K562 (cell line): ENCODE data around the gene TESK1. TPM values are rescaled to one million over a fixed set of nuclear protein-coding genes. Genes with fewer than 3 reads are reported as not detected.

Experiments
- E2F3 ChIP-seq: fragments of 250-450 bp; sonication (Bioruptor Pico); IDR thresholded peaks from 2 replicates; pipeline ENCODE4 v1.4.0; 2020; ENCODE audit warnings: mild to moderate bottlenecking
- ELF1 ChIP-seq: fragments of 200-800 bp; sonication (Bioruptor generic); IDR thresholded peaks from 2 replicates; pipeline ENCODE4 v1.6.1; 2016; ENCODE audit warnings: missing genetic modification characterization, missing compliant biosample characterization
- HLTF ChIP-seq: fragments of 450-650 bp; IDR thresholded peaks from 2 replicates; pipeline ENCODE4 v1.6.1; 2016
- MBD2 ChIP-seq: sonication (generic); IDR thresholded peaks from 2 replicates; pipeline ENCODE4 v1.6.1; 2016; ENCODE audit warnings: low read depth, borderline replicate concordance
- NELFE ChIP-seq: IDR thresholded peaks from 2 replicates; pipeline ENCODE4 v1.6.1; 2011; ENCODE audit warnings: mild to moderate bottlenecking; ENCODE audit not compliant: insufficient read depth, insufficient read length
- PHB ChIP-seq: fragments of 250-450 bp; sonication (Bioruptor Pico); IDR thresholded peaks from 2 replicates; pipeline ENCODE4 v1.5.0; 2021
- RBM17 ChIP-seq: fragments of 200-400 bp; formaldehyde crosslinking; IDR thresholded peaks from 2 replicates; pipeline ENCODE4 v1.6.1; 2017; ENCODE audit warnings: low read depth, mild to moderate bottlenecking, low read length, borderline replicate concordance
- SREBF1 ChIP-seq: fragments of 150-350 bp; IDR thresholded peaks from 2 replicates; pipeline ENCODE4 v1.6.1; 2014; ENCODE audit warnings: antibody characterized with exemption, low read depth, low read length, borderline replicate concordance
- TSC22D4 ChIP-seq: fragments of 450-650 bp; IDR thresholded peaks from 2 replicates; pipeline ENCODE4 v1.6.1; 2016; ENCODE audit warnings: missing genetic modification characterization, missing biosample characterization, control low read depth
- ZNF263 ChIP-seq: sonication (generic); formaldehyde crosslinking; IDR thresholded peaks from 2 replicates; pipeline ENCODE4 v1.8.0; 2022; ENCODE audit warnings: mild to moderate bottlenecking, missing genetic modification reagents, borderline replicate concordance
- ZNF324 ChIP-seq: fragments of 250-450 bp; sonication (Bioruptor Pico); IDR thresholded peaks from 2 replicates; pipeline ENCODE4 v1.4.0; 2020; ENCODE audit warnings: mild to moderate bottlenecking
- polyA plus RNA-seq, 8 experiments: library from polyadenylated mRNA; depleted of rRNA in 4 of 8; stranded (reverse) in 5 of 8; unstranded in 3 of 8; fragments of >200 nt; fragmentation: Nextera tagmentation in 2 of 8; fragmentation: Illumina TruSeq in 1 of 8; extraction: Ambion mirVana in 2 of 8; extraction: Trizol in 1 of 8; gene quantifications; 2 replicates each; pipeline versions ENCODE4 v1.2.1 to v1.2.3, GENCODE V29; 2011 to 2014; ENCODE audit warnings: inconsistent platforms in 1 of 8, missing spikeins in 1 of 8
- total RNA-seq, 7 experiments: library from RNA; depleted of rRNA in 6 of 7; stranded (reverse); fragments of >200 nt in 6 of 7; fragmentation: Illumina TruSeq in 2 of 7; extraction: Trizol in 2 of 7; gene quantifications; 2 replicates each; pipeline versions ENCODE4 v1.2.1 to v1.2.3, GENCODE V29; 2011 to 2021; ENCODE audit warnings: low replicate concordance in 1 of 7
- TF ChIP-seq, protein P1 (sequence below): sonication (generic); formaldehyde crosslinking; IDR thresholded peaks from 2 replicates; pipeline ENCODE4 v1.8.1; 2022; ENCODE audit warnings: missing genetic modification reagents
- TF ChIP-seq, protein P2 (sequence below): fragments of 450-650 bp; IDR thresholded peaks from 2 replicates; pipeline ENCODE4 v1.6.1; 2016; ENCODE audit warnings: mild to moderate bottlenecking, moderate library complexity
- TF ChIP-seq, protein P3 (sequence below): fragments of 150-350 bp; conservative IDR thresholded peaks from 2 replicates; pipeline ENCODE4 v1.6.1; 2014; ENCODE audit warnings: low read length

The TESK1 gene
- total and polyA plus RNA-seq, 9 of the 15 experiments (the other 6 are each of a cell fraction or from before 2014, with no cell fraction given), result 0.07 to 10.4 (median 4.1) TPM

GRCh38 chr9:35603986-35604577 lies 980 bp upstream of the TESK1 start (continued):
- TF ChIP-seq TSC22D4 (tag), result no peak
- peak; percentile 91 for TF ChIP-seq ELF1
- no peak; the same call in 1 of the 2 replicates for TF ChIP-seq SREBF1
- no peak for TF ChIP-seq ZNF263 (CRISPR knock-in tag)
- no peak for TF ChIP-seq MBD2
- TF ChIP-seq NELFE, result no peak
- TF ChIP-seq, protein P1, sequence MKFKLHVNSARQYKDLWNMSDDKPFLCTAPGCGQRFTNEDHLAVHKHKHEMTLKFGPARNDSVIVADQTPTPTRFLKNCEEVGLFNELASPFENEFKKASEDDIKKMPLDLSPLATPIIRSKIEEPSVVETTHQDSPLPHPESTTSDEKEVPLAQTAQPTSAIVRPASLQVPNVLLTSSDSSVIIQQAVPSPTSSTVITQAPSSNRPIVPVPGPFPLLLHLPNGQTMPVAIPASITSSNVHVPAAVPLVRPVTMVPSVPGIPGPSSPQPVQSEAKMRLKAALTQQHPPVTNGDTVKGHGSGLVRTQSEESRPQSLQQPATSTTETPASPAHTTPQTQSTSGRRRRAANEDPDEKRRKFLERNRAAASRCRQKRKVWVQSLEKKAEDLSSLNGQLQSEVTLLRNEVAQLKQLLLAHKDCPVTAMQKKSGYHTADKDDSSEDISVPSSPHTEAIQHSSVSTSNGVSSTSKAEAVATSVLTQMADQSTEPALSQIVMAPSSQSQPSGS (CRISPR knock-in tag), result no peak
- no peak for TF ChIP-seq PHB (CRISPR knock-in tag)
- no peak for TF ChIP-seq RBM17
- TF ChIP-seq, protein P2, sequence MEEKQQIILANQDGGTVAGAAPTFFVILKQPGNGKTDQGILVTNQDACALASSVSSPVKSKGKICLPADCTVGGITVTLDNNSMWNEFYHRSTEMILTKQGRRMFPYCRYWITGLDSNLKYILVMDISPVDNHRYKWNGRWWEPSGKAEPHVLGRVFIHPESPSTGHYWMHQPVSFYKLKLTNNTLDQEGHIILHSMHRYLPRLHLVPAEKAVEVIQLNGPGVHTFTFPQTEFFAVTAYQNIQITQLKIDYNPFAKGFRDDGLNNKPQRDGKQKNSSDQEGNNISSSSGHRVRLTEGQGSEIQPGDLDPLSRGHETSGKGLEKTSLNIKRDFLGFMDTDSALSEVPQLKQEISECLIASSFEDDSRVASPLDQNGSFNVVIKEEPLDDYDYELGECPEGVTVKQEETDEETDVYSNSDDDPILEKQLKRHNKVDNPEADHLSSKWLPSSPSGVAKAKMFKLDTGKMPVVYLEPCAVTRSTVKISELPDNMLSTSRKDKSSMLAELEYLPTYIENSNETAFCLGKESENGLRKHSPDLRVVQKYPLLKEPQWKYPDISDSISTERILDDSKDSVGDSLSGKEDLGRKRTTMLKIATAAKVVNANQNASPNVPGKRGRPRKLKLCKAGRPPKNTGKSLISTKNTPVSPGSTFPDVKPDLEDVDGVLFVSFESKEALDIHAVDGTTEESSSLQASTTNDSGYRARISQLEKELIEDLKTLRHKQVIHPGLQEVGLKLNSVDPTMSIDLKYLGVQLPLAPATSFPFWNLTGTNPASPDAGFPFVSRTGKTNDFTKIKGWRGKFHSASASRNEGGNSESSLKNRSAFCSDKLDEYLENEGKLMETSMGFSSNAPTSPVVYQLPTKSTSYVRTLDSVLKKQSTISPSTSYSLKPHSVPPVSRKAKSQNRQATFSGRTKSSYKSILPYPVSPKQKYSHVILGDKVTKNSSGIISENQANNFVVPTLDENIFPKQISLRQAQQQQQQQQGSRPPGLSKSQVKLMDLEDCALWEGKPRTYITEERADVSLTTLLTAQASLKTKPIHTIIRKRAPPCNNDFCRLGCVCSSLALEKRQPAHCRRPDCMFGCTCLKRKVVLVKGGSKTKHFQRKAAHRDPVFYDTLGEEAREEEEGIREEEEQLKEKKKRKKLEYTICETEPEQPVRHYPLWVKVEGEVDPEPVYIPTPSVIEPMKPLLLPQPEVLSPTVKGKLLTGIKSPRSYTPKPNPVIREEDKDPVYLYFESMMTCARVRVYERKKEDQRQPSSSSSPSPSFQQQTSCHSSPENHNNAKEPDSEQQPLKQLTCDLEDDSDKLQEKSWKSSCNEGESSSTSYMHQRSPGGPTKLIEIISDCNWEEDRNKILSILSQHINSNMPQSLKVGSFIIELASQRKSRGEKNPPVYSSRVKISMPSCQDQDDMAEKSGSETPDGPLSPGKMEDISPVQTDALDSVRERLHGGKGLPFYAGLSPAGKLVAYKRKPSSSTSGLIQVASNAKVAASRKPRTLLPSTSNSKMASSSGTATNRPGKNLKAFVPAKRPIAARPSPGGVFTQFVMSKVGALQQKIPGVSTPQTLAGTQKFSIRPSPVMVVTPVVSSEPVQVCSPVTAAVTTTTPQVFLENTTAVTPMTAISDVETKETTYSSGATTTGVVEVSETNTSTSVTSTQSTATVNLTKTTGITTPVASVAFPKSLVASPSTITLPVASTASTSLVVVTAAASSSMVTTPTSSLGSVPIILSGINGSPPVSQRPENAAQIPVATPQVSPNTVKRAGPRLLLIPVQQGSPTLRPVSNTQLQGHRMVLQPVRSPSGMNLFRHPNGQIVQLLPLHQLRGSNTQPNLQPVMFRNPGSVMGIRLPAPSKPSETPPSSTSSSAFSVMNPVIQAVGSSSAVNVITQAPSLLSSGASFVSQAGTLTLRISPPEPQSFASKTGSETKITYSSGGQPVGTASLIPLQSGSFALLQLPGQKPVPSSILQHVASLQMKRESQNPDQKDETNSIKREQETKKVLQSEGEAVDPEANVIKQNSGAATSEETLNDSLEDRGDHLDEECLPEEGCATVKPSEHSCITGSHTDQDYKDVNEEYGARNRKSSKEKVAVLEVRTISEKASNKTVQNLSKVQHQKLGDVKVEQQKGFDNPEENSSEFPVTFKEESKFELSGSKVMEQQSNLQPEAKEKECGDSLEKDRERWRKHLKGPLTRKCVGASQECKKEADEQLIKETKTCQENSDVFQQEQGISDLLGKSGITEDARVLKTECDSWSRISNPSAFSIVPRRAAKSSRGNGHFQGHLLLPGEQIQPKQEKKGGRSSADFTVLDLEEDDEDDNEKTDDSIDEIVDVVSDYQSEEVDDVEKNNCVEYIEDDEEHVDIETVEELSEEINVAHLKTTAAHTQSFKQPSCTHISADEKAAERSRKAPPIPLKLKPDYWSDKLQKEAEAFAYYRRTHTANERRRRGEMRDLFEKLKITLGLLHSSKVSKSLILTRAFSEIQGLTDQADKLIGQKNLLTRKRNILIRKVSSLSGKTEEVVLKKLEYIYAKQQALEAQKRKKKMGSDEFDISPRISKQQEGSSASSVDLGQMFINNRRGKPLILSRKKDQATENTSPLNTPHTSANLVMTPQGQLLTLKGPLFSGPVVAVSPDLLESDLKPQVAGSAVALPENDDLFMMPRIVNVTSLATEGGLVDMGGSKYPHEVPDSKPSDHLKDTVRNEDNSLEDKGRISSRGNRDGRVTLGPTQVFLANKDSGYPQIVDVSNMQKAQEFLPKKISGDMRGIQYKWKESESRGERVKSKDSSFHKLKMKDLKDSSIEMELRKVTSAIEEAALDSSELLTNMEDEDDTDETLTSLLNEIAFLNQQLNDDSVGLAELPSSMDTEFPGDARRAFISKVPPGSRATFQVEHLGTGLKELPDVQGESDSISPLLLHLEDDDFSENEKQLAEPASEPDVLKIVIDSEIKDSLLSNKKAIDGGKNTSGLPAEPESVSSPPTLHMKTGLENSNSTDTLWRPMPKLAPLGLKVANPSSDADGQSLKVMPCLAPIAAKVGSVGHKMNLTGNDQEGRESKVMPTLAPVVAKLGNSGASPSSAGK, result peak; percentile 95; the same call in 1 of the 2 replicates
- no peak for TF ChIP-seq ZNF324
- TF ChIP-seq HLTF, result no peak
- TF ChIP-seq E2F3 (CRISPR knock-in tag), result no peak
- TF ChIP-seq, protein P3, sequence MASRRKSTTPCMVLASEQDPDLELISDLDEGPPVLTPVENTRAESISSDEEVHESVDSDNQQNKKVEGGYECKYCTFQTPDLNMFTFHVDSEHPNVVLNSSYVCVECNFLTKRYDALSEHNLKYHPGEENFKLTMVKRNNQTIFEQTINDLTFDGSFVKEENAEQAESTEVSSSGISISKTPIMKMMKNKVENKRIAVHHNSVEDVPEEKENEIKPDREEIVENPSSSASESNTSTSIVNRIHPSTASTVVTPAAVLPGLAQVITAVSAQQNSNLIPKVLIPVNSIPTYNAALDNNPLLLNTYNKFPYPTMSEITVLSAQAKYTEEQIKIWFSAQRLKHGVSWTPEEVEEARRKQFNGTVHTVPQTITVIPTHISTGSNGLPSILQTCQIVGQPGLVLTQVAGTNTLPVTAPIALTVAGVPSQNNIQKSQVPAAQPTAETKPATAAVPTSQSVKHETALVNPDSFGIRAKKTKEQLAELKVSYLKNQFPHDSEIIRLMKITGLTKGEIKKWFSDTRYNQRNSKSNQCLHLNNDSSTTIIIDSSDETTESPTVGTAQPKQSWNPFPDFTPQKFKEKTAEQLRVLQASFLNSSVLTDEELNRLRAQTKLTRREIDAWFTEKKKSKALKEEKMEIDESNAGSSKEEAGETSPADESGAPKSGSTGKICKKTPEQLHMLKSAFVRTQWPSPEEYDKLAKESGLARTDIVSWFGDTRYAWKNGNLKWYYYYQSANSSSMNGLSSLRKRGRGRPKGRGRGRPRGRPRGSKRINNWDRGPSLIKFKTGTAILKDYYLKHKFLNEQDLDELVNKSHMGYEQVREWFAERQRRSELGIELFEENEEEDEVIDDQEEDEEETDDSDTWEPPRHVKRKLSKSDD, result no peak
